ENCODE results near the gene RRAGA.

GRCh38 chr9:19049917-19050636 lies 850 bp downstream of the RRAGA start:
- no peak for TF ChIP-seq POLR2A (IDR thresholded peaks at IDR 0.05)
- TF ChIP-seq, protein P1, sequence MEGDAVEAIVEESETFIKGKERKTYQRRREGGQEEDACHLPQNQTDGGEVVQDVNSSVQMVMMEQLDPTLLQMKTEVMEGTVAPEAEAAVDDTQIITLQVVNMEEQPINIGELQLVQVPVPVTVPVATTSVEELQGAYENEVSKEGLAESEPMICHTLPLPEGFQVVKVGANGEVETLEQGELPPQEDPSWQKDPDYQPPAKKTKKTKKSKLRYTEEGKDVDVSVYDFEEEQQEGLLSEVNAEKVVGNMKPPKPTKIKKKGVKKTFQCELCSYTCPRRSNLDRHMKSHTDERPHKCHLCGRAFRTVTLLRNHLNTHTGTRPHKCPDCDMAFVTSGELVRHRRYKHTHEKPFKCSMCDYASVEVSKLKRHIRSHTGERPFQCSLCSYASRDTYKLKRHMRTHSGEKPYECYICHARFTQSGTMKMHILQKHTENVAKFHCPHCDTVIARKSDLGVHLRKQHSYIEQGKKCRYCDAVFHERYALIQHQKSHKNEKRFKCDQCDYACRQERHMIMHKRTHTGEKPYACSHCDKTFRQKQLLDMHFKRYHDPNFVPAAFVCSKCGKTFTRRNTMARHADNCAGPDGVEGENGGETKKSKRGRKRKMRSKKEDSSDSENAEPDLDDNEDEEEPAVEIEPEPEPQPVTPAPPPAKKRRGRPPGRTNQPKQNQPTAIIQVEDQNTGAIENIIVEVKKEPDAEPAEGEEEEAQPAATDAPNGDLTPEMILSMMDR (IDR thresholded peaks at IDR 0.05), result no peak
- no peak for TF ChIP-seq POLR2AphosphoS5 (IDR thresholded peaks at IDR 0.05)
